Lower leg skin (tissue), 4 donors: ENCODE measurements around the gene NCKAP5L. TPM values are rescaled to one million over a fixed set of nuclear protein-coding genes. Genes with fewer than 3 reads are reported as not detected.

Experiments used
- DNase-seq, 2 donors: peaks; one replicate each; pipeline ENCODE4 v3.0.0-alpha.2; 2019; ENCODE audit warnings: low spot score in 2 of 2
- H3K4me3 ChIP-seq: fragments of 200-600 bp; sonication (generic); 2 replicates; pipeline ENCODE4 v1.5.1; 2017; ENCODE audit warnings: mild to moderate bottlenecking, low read depth; ENCODE audit not compliant: poor library complexity, severe bottlenecking
- CTCF ChIP-seq, 3 donors: fragments of 450-650 bp; IDR thresholded peaks; one replicate each; pipeline ENCODE4 v1.5.1; 2016; ENCODE audit warnings: antibody characterized with exemption in 3 of 3, mild to moderate bottlenecking in 3 of 3, moderate library complexity in 2 of 3
- POLR2A ChIP-seq, 2 donors: fragments of 450-650 bp; IDR thresholded peaks; one replicate each; pipeline ENCODE4 v1.6.1; 2016 to 2017; ENCODE audit warnings: antibody characterized with exemption in 2 of 2, mild to moderate bottlenecking in 1 of 2, moderate library complexity in 1 of 2
- WGBS, 2 donors: methylation state at CpG; one replicate each; pipeline ENCODE4 v1.1.5; 2018; 5-methylcytosine and 5-hydroxymethylcytosine counted together
- intact Hi-C: fragments of 100-400 bp; cut with DNase I; formaldehyde crosslinking; loops from one replicate; pipeline ENCODE4 v1.15.0; 2023; ENCODE audit warnings: low total_unique reads
- total RNA-seq, 4 donors: library from RNA; depleted of rRNA; stranded (reverse); fragments of >200 nt; gene quantifications; one replicate each; pipeline ENCODE4 v1.1.0, GENCODE V29; 2016

Gene NCKAP5L
- total RNA-seq, 4 donors from 2014 or later: 6.1 to 12.9 (median 9.0) TPM

DNA sequence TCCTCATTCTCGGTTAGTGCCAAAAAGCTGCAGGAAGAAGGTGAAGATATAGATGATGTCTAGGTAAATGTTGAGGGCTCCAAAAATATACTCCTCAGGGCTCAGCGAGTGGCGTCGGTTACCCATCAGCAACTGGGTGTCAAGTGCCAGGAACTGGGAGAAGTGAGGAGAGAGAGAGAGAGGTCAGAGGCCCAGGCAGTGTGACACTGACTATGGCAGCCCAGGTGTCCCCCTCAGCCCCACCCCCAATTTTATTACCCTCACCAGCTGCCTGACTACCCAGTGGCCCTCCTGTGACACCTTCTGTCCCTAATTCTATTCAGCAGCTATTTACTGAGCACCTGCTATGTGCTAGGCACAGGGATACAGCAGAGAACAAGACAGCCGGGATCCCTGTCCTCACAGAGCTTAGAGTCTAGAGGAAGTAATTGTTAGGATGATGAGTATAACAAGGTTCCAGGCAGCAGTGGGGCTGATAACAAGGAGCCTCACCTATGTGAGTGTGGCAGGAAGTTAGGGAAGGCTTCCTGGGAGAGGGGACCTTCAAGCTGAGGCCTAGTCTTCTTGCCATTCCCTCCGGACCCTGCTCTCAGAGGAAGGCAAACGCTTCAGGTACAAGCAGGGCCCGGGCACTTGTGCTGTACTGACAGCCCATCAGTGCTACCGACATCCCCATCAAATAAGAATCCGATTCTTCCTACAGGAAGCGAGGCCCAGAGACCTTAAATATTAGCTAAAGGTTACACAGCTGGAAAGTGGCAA lies 42.5 kb upstream of the NCKAP5L start:
- no peak overlapping the region for H3K4me3 ChIP-seq
- DNase-seq: peak in 1 of 2 donors; percentile 58
- 95% methylated on average over 11 of the region's 11 CpGs for WGBS, 2 donors
- TF ChIP-seq CTCF (IDR thresholded peaks at IDR 0.05) (no peak), POLR2A (IDR thresholded peaks at IDR 0.05) (no peak)
- intact Hi-C loops: no loop called here

- peak in 1 of 2 donors; percentile 79 for DNase-seq
- intact Hi-C loops: loop anchor here (5.0 kb wide), 1 partner anchor 202 kb away; no protein-coding TSS in a partner anchor
- TF ChIP-seq POLR2A (IDR thresholded peaks at IDR 0.05) (no peak), CTCF (IDR thresholded peaks at IDR 0.05) (no peak)
- H3K4me3 ChIP-seq: no peak overlapping the region
- WGBS, 2 donors: 89 to 96% methylated on average over 14 of the region's 14 CpGs
These were observed 41.7 kb upstream of the NCKAP5L start for GRCh38 chr12:49869816-49870500.

DNA sequence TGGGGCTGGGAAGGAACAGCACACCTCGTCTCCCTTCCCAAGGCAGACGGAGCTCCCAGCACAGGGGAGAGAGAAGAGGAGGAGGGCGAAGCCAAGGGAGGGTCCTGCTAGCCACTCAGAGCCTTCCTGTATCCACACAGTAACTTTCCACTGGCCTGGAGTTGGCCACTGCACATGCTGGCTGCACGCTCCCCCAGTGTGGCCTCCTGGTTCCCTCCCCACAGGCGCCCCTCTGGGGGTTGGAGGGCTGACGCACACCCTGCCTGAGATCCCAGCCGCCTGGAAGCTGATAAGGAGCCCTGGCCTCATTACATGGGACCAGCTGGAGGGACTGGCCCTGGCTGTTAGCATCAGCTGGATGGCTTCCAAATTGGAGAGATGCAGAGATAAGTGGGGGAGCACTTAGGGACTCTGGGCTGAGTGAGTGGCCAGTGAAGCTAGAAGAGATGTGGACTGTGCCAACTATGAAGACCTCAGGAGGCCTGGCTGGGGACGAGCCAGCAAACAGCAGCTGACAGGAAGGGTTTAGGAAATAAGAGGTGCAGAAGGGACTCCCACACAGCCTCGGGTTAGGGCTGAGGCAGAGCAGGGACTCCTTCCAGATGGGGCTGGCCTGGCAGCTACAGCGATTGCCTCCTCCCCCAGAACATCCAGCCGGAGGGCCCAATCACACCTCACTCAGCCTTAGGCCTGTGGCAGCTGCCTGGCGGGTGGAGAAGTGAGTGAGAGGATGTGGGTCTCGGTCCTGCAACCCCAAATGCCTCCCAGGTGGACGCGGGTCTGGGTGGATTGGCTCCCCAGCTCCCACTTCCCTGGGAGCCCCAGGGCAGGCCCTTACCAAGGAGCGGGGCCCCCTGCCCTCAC lies 41.0 kb upstream of the NCKAP5L start:
- intact Hi-C loops: loop anchor here (5.0 kb wide), 1 partner anchor 203 kb away; no protein-coding TSS in a partner anchor
- no peak overlapping the region for H3K4me3 ChIP-seq
- DNase-seq: peak; percentile 47 to 90
- TF ChIP-seq POLR2A (IDR thresholded peaks at IDR 0.05) (no peak), CTCF (IDR thresholded peaks at IDR 0.05) (no peak)
- WGBS, 2 donors: 27 to 37% methylated on average over 16 of the region's 16 CpGs

GRCh38 chr12:49868449-49868848 lies 40.2 kb upstream of the NCKAP5L start:
- WGBS, 2 donors: 81% methylated on average over 16 of the region's 16 CpGs
- peak in 1 of 2 donors; percentile 83 for DNase-seq
- no peak for TF ChIP-seq POLR2A (IDR thresholded peaks at IDR 0.05)
- TF ChIP-seq CTCF (IDR thresholded peaks at IDR 0.05): no peak
- intact Hi-C loops: loop anchor here (5.0 kb wide), 1 partner anchor 204 kb away; no protein-coding TSS in a partner anchor
- H3K4me3 ChIP-seq: no peak overlapping the region

GRCh38 chr12:49867570-49868341 lies 39.5 kb upstream of the NCKAP5L start:
- WGBS, 2 donors: 44 to 51% methylated on average over 11 of the region's 11 CpGs
- intact Hi-C loops: loop anchor here (5.0 kb wide), 1 partner anchor 205 kb away; no protein-coding TSS in a partner anchor
- TF ChIP-seq POLR2A (IDR thresholded peaks at IDR 0.05) (no peak), CTCF (IDR thresholded peaks at IDR 0.05) (no peak)
- H3K4me3 ChIP-seq: no peak overlapping the region
- peak in 1 of 2 donors; percentile 74 for DNase-seq
